Osteocyte (in vitro differentiated cells): Measurements from ENCODE around the gene TRPC4AP. TPM values are rescaled to one million over a fixed set of nuclear protein-coding genes. Genes with fewer than 3 reads are reported as not detected.
A peak's percentile ranks its signal among the peaks of the same experiment; 100 is the strongest.

Experiments used
- DNase-seq: peaks from one replicate; pipeline ENCODE4 v3.0.0; 2021; ENCODE audit warnings: mixed read lengths; ENCODE audit not compliant: unreplicated experiment; ENCODE audit errors: extremely low spot score
- H3K27ac Mint-ChIP-seq: one replicate; pipeline ENCODE4 v1.8.0; 2021; ENCODE audit warnings: mild to moderate bottlenecking, mixed read lengths; ENCODE audit not compliant: unreplicated experiment
- H3K27me3 Mint-ChIP-seq: one replicate; pipeline ENCODE4 v1.8.0; 2021; ENCODE audit warnings: mixed read lengths; ENCODE audit not compliant: unreplicated experiment
- H3K36me3 Mint-ChIP-seq: one replicate; pipeline ENCODE4 v1.8.0; 2021; ENCODE audit warnings: mixed read lengths; ENCODE audit not compliant: unreplicated experiment
- H3K4me1 Mint-ChIP-seq: one replicate; pipeline ENCODE4 v1.8.0; 2021; ENCODE audit warnings: mixed read lengths; ENCODE audit not compliant: unreplicated experiment
- H3K4me3 Mint-ChIP-seq: one replicate; pipeline ENCODE4 v1.8.0; 2021; ENCODE audit warnings: mild to moderate bottlenecking, moderate library complexity, mixed read lengths; ENCODE audit not compliant: unreplicated experiment
- H3K9me3 Mint-ChIP-seq: one replicate; pipeline ENCODE4 v1.8.0; 2021; ENCODE audit warnings: mixed read lengths; ENCODE audit not compliant: unreplicated experiment
- CTCF ChIP-seq: fragments of 200-600 bp; sonication (generic); IDR thresholded peaks from 2 replicates; pipeline ENCODE4 v1.5.0; 2021; ENCODE audit warnings: antibody characterized with exemption, mild to moderate bottlenecking, moderate library complexity
- total RNA-seq: library from RNA; stranded (reverse); gene quantifications from 2 replicates; pipeline ENCODE4 v1.2.1, GENCODE V29; 2021

The TRPC4AP gene
- total RNA-seq, 1 donor from 2014 or later = 83.0 TPM

GRCh38 chr20:34956041-34956458, 136.6 kb downstream of the TRPC4AP start:
- peak; percentile 8 for TF ChIP-seq CTCF
- no peak for DNase-seq
- Mint-ChIP-seq H3K4me3 (peak overlapping the region; percentile 97), H3K27ac (peak overlapping the region; percentile 99), H3K36me3 (no peaks in the 10 kb centered on the region), H3K27me3 (no peaks in the 10 kb centered on the region), H3K4me1 (peaks cover 26% of the 10 kb centered on the region), H3K9me3 (no peaks in the 10 kb centered on the region)

- peak; percentile 57 for TF ChIP-seq CTCF
- H3K27me3 Mint-ChIP-seq = no peaks in the 10 kb centered on the region
- H3K4me1 Mint-ChIP-seq = peaks cover 26% of the 10 kb centered on the region
- H3K4me3 Mint-ChIP-seq = peak within 1 kb of the TSS; percentile 97
- H3K36me3 Mint-ChIP-seq = no peaks in the 10 kb centered on the region
- DNase-seq = peak; percentile 99
- H3K9me3 Mint-ChIP-seq = no peaks in the 10 kb centered on the region
- H3K27ac Mint-ChIP-seq = peak within 1 kb of the TSS; percentile 99
These were observed 137.2 kb downstream of the TRPC4AP start, which contains the start of the genes GSS and MYH7B for GRCh38 chr20:34955231-34956040. TSS of gene GSS (minus strand) at chr20:34955806. CDS start at chr20:34951852, 3,954 bp downstream. TSS of gene MYH7B (plus strand) at chr20:34955868. CDS start at chr20:34978006, 22,138 bp downstream.

GRCh38 chr20:34954904-34955230, 137.7 kb downstream of the TRPC4AP start:
- no peaks in the 10 kb centered on the region for H3K27me3 Mint-ChIP-seq
- TF ChIP-seq CTCF = no peak
- no peaks in the 10 kb centered on the region for H3K36me3 Mint-ChIP-seq
- H3K4me3 Mint-ChIP-seq = peak overlapping the region; percentile 97
- peaks cover 26% of the 10 kb centered on the region for H3K4me1 Mint-ChIP-seq
- H3K9me3 Mint-ChIP-seq = no peaks in the 10 kb centered on the region
- DNase-seq = no peak
- peak overlapping the region; percentile 99 for H3K27ac Mint-ChIP-seq

- peaks cover 26% of the 10 kb centered on the region for H3K4me1 Mint-ChIP-seq
- H3K27ac Mint-ChIP-seq = no peak overlapping the region
- H3K27me3 Mint-ChIP-seq = no peaks in the 10 kb centered on the region
- no peaks in the 10 kb centered on the region for H3K36me3 Mint-ChIP-seq
- no peaks in the 10 kb centered on the region for H3K9me3 Mint-ChIP-seq
- peak overlapping the region; percentile 10 for H3K4me3 Mint-ChIP-seq
- no peak for TF ChIP-seq CTCF
- no peak for DNase-seq
These were observed 138.6 kb downstream of the TRPC4AP start for GRCh38 chr20:34953960-34954359.

- Mint-ChIP-seq H3K4me3 (no peak overlapping the region), H3K27ac (no peak overlapping the region), H3K9me3 (no peaks in the 10 kb centered on the region), H3K4me1 (peaks cover 26% of the 10 kb centered on the region), H3K27me3 (no peaks in the 10 kb centered on the region), H3K36me3 (no peaks in the 10 kb centered on the region)
- no peak for DNase-seq
- TF ChIP-seq CTCF = no peak
These were observed 139.9 kb downstream of the TRPC4AP start for GRCh38 chr20:34952671-34953070.
